Body of pancreas (tissue), 4 donors: ENCODE results near the gene TFF2. TPM values are rescaled to one million over a fixed set of nuclear protein-coding genes. Genes with fewer than 3 reads are reported as not detected.

ENCODE experiments used
- ATAC-seq: fragments of 150-250 bp; one replicate; pipeline ENCODE4 v1.9.1; 2016
- DNase-seq, 4 donors: peaks; one replicate each; pipeline ENCODE4 v3.0.0-alpha.2; 2019
- H3K27ac ChIP-seq, 4 donors: fragments of 200-600 bp; sonication (generic); 1 replicate in 3 of 4; 2 replicates in 1 of 4; pipeline versions ENCODE4 v1.5.1 to v1.6.1; 2016 to 2019; ENCODE audit warnings: mild to moderate bottlenecking in 1 of 4, mixed read lengths in 1 of 4, moderate library complexity in 1 of 4
- H3K27me3 ChIP-seq, 2 donors: fragments of 200-600 bp; sonication (generic); one replicate each; pipeline ENCODE4 v1.6.0; 2016; ENCODE audit warnings: mild to moderate bottlenecking in 1 of 2
- H3K36me3 ChIP-seq, 2 donors: fragments of 200-600 bp; sonication (generic); replicated peaks in 1 of 2; 2 replicates each; pipeline ENCODE4 v1.5.1; 2016; ENCODE audit warnings: low read depth in 2 of 2; ENCODE audit not compliant: insufficient read depth in 1 of 2
- H3K4me1 ChIP-seq: fragments of 200-600 bp; sonication (generic); one replicate; pipeline ENCODE4 v1.6.0; 2016
- H3K4me3 ChIP-seq, 2 donors: fragments of 200-600 bp; sonication (generic); 1 replicate in 1 of 2; 2 replicates in 1 of 2; pipeline ENCODE4 v1.5.1; 2016 to 2019
- H3K9me3 ChIP-seq, 3 donors: fragments of 200-600 bp; sonication (generic); 1 replicate in 2 of 3; 2 replicates in 1 of 3; pipeline ENCODE4 v1.5.1; 2016
- POLR2A ChIP-seq, 3 donors: fragments of 450-650 bp; IDR thresholded peaks; one replicate each; pipeline ENCODE4 v1.6.1; 2016; ENCODE audit warnings: antibody characterized with exemption in 3 of 3, mild to moderate bottlenecking in 2 of 3
- WGBS, 2 donors: methylation state at CpG; one replicate each; pipeline ENCODE4 v1.1.5; 2017; 5-methylcytosine and 5-hydroxymethylcytosine counted together
- intact Hi-C: fragments of 100-400 bp; cut with DNase I; formaldehyde crosslinking; loops from one replicate; pipeline ENCODE4 v1.15.1; 2023
- total RNA-seq, 2 donors: library from RNA; depleted of rRNA; stranded (reverse); fragments of >200 nt; gene quantifications; one replicate each; pipeline ENCODE4 v1.1.0, GENCODE V29; 2016
- TF ChIP-seq, protein P1 (sequence below), 7 experiments: fragments of 450-650 bp in 4 of 7; fragments of 200-600 bp in 3 of 7; sonication (generic) in 3 of 7; IDR thresholded peaks; one replicate each; pipeline ENCODE4 v1.5.1; 2016 to 2019; ENCODE audit warnings: antibody characterized with exemption in 7 of 7

TFF2 gene
- total RNA-seq, 2 donors from 2014 or later: 1.3 to 9.3 TPM

DNA sequence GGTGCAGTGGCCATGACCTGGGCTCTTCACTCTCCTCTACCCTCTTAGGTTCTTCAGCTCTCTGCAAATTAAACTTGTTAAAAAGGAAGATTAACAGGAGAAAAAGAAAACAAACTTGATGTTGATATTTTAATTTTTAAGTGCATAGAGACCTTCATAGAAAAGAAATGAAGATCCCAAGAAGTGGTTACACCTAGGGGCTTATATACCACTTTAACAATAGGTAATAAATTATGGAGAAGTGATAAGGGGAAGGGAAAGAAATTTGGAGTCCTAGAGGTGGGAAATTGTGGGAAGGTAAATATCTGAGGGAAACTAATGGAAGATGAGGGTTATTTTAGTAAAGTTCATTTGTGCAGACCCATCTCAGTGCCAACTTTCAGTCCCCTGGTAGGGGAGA is 19.1 kb downstream of the TFF2 start:
- TF ChIP-seq, protein P1, sequence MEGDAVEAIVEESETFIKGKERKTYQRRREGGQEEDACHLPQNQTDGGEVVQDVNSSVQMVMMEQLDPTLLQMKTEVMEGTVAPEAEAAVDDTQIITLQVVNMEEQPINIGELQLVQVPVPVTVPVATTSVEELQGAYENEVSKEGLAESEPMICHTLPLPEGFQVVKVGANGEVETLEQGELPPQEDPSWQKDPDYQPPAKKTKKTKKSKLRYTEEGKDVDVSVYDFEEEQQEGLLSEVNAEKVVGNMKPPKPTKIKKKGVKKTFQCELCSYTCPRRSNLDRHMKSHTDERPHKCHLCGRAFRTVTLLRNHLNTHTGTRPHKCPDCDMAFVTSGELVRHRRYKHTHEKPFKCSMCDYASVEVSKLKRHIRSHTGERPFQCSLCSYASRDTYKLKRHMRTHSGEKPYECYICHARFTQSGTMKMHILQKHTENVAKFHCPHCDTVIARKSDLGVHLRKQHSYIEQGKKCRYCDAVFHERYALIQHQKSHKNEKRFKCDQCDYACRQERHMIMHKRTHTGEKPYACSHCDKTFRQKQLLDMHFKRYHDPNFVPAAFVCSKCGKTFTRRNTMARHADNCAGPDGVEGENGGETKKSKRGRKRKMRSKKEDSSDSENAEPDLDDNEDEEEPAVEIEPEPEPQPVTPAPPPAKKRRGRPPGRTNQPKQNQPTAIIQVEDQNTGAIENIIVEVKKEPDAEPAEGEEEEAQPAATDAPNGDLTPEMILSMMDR (IDR thresholded peaks at IDR 0.05): no peak
- TF ChIP-seq POLR2A (IDR thresholded peaks at IDR 0.05): no peak
- Histone ChIP-seq H3K27me3 (no peaks in the 10 kb centered on the region), H3K27ac (no peak overlapping the region), H3K36me3 (no peaks in the 10 kb centered on the region), H3K9me3 (no peaks in the 10 kb centered on the region), H3K4me1 (no peaks in the 10 kb centered on the region), H3K4me3 (no peak overlapping the region)
- DNase-seq: no peak
- intact Hi-C loops: no loop called here
- no peak for ATAC-seq

DNA sequence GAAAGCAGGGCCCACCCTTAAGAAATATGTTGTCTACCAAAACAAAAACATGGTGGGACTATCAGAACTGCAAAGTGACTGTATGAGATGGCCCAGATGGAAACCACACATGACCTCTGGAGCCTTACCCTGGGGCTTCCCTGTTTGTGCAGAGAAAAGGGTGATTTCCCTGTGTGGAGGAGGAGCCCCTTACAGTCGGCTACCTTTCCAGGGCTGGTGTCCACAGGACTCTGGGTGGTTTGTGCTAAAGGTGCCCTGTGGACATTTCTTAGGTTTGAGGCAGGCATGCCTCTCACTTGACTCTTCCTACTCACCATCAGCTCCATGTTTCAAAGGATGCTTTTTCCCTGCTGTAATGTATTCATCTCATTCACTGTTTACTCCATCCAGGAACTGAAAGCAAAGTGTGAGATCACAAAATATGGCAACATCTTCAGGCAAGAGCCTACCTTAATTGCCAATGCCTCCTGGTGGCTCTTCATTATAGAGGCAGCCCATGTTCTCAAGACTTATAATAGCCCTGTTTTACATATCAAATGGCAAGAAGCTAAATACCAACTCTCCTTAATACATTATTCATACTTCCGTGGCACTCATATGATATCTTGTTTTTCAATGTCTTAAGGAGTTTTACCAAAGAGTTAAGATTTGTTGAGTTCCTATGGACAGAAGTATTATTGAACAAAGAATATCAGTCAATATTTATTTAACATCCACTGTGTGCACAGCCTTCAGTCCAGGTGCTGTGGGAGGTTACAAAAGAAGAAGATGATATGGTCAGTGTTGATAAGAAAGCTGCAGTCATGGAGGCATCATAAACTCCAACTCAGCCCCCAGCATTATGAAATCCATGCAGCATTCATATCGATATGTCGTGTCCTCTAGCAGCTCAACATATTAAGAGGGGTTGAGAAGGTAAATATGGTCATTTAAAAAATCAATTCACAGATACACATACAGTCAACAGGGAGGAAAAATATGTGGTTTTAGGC is 20.1 kb downstream of the TFF2 start:
- no peaks in the 10 kb centered on the region for H3K9me3 ChIP-seq
- intact Hi-C loops: no loop called here
- H3K4me3 ChIP-seq: no peak overlapping the region
- no peak overlapping the region for H3K27ac ChIP-seq
- no peaks in the 10 kb centered on the region for H3K27me3 ChIP-seq
- H3K4me1 ChIP-seq: no peaks in the 10 kb centered on the region
- H3K36me3 ChIP-seq: no peaks in the 10 kb centered on the region
- no peak for TF ChIP-seq POLR2A (IDR thresholded peaks at IDR 0.05)
- TF ChIP-seq, protein P1 (IDR thresholded peaks at IDR 0.05): no peak
- 48 to 49% methylated on average over 4 of the region's 4 CpGs for WGBS, 2 donors
- DNase-seq (no peak), ATAC-seq (no peak)

DNA sequence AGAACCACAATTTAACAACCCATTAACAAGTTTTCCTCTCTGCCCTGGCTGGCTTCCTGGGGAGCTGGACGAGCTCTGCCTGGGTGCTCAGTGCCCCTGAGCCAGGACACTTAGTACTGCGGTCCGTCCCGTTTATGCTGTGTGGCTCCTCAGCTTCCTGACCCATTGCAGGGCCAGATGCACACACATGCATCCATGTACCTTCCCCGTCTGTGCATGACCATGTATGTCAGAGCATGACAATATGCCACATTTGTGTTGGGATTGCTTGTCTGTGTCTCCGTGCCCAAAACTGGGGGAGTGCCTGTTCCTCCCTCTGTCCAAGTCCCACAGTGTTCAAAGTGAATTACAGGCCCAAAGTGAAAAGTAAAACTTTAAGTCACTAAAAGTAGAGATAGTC is 25.9 kb downstream of the TFF2 start:
- DNase-seq (no peak), ATAC-seq (no peak)
- Histone ChIP-seq H3K27me3 (no peaks in the 10 kb centered on the region), H3K36me3 (no peaks in the 10 kb centered on the region), H3K4me1 (no peaks in the 10 kb centered on the region), H3K4me3 (no peak overlapping the region), H3K27ac (no peak overlapping the region), H3K9me3 (no peaks in the 10 kb centered on the region)
- TF ChIP-seq, protein P1 (IDR thresholded peaks at IDR 0.05): no peak
- TF ChIP-seq POLR2A (IDR thresholded peaks at IDR 0.05): no peak
- 87 to 93% methylated on average over 3 to 6 of the region's 6 CpGs for WGBS, 2 donors
- intact Hi-C loops: no loop called here

DNA sequence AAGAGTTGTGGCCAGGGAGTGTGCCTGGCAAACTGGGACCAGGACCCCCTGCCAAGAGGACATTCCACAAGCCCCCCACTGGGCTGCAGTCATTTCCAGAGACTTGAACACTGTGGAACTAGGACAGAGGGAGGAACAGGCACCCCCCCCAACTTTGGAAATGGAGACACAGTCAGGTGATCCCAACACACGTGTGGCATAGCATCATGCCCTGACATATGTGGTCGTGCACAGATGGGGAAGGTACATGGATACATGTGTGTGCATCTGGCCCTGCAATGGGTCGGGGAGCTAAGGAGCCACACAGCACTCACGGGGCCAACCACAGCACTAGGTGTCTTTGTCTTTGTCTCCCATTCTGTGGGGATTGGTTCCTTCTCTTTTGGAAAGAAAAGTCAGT is 28.9 kb downstream of the TFF2 start:
- intact Hi-C loops: no loop called here
- WGBS, 2 donors: 82 to 83% methylated on average over 3 to 4 of the region's 4 CpGs
- Histone ChIP-seq H3K9me3 (no peaks in the 10 kb centered on the region), H3K36me3 (no peaks in the 10 kb centered on the region), H3K27ac (no peak overlapping the region), H3K4me3 (no peak overlapping the region), H3K27me3 (no peaks in the 10 kb centered on the region), H3K4me1 (no peaks in the 10 kb centered on the region)
- no peak for DNase-seq
- no peak for TF ChIP-seq POLR2A (IDR thresholded peaks at IDR 0.05)
- TF ChIP-seq, protein P1 (IDR thresholded peaks at IDR 0.05): no peak
- no peak for ATAC-seq

DNA sequence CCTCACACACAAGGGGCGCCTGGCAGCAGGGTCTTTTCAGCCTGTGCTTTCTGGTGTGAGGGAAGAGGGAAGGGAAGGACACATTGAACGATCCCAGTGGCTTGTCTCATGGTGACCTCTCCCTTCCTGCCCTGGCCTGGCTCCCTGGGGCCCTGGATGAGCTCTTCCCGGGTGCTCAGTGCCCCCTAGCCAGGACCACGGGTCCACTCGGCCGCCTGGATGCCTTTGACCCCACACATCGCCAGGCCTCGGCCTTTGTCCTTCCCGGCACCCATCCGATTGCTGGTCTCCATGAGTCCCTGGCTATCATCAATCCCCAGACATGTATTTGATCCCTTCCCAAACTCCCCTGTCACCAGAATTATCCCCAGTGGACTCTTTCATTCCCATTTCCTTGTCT is 29.6 kb downstream of the TFF2 start:
- Histone ChIP-seq H3K4me3 (no peak overlapping the region), H3K27me3 (no peaks in the 10 kb centered on the region), H3K36me3 (no peaks in the 10 kb centered on the region), H3K27ac (no peak overlapping the region), H3K4me1 (no peaks in the 10 kb centered on the region), H3K9me3 (no peaks in the 10 kb centered on the region)
- WGBS, 2 donors: 87 to 90% methylated on average over 10 of the region's 10 CpGs
- TF ChIP-seq, protein P1 (IDR thresholded peaks at IDR 0.05): no peak
- TF ChIP-seq POLR2A (IDR thresholded peaks at IDR 0.05): no peak
- intact Hi-C loops: no loop called here
- ATAC-seq (no peak), DNase-seq (no peak)
